ENCODE results near the gene KCNC1. TPM values are rescaled to one million over a fixed set of nuclear protein-coding genes. Genes with fewer than 3 reads are reported as not detected.
A peak's percentile ranks its signal among the peaks of the same experiment; 100 is the strongest.

The KCNC1 gene
- not detected for total RNA-seq

GRCh38 chr11:17734418-17734911, at the start of gene KCNC1:
TSS of gene KCNC1 (plus strand) at chr11:17734781. CDS start at chr11:17736003, 1,222 bp downstream.
- peak within 1 kb of the TSS; percentile 72 for H3K4me3 ChIP-seq
- no peaks in the 10 kb centered on the region for H3K9me3 ChIP-seq
- ATAC-seq (ENCODE audit: insufficient number of reproducible peaks, low FRiP score, low read depth) (no peak), DNase-seq (ENCODE audit: low spot score) (no peak)
- no peak for TF ChIP-seq CTCF (IDR thresholded peaks at IDR 0.05)
- H3K27me3 ChIP-seq (replicated peaks; ENCODE audit: insufficient read depth) = peaks cover 14% of the 10 kb centered on the region
- no peak within 1 kb of the TSS for H3K27ac ChIP-seq
- H3K4me1 ChIP-seq (ENCODE audit: control insufficient read depth in 1 of 2, low read depth in 2 of 2) = peaks cover 11 to 18% of the 10 kb centered on the region in 2 donors
- no peaks in the 10 kb centered on the region for H3K36me3 ChIP-seq

DNA sequence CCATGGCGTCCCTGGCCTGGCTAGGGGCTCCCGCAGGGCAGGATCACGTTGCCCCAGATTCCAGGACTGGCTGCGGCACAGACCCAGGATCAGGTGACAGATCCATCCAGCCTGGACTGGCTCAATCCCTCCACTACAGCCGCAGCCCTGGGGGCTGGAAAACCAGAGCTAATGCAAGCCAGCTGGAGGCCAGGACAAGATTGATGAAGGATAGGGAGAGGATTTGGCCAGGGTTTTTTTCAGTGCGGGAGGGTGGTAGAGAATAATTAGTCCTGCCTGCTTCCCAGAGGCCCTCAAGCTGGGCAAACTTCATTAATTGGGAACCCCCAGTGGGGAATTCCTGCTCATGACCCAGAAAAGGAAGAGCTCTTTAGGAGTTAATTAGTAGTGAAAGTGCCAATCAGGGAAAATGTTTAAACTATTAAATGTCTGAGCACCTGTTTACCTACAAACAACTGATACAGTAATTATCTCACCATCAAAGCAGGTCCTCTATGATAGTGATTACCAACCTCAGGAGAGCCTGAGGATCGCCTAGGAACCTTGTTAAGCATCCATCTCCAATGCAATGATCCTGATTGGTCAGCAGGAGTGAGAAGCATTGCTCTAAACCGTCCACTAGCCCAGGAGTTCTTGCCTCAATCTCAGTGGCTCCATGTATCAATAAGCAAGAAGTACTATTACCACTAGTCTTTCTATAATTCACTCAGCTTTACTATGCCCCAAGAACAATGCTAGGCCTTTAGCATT, 48.2 kb upstream of the KCNC1 start:
- Histone ChIP-seq H3K4me3 (no peak overlapping the region), H3K4me1 (ENCODE audit: control insufficient read depth in 1 of 2, low read depth in 2 of 2) (no peaks in the 10 kb centered on the region), H3K9me3 (no peaks in the 10 kb centered on the region), H3K36me3 (no peaks in the 10 kb centered on the region), H3K27me3 (replicated peaks; ENCODE audit: insufficient read depth) (no peaks in the 10 kb centered on the region), H3K27ac (no peak overlapping the region)
- no peak for TF ChIP-seq CTCF (IDR thresholded peaks at IDR 0.05)
- DNase-seq (ENCODE audit: low spot score) (no peak), ATAC-seq (ENCODE audit: insufficient number of reproducible peaks, low FRiP score, low read depth) (no peak)

DNA sequence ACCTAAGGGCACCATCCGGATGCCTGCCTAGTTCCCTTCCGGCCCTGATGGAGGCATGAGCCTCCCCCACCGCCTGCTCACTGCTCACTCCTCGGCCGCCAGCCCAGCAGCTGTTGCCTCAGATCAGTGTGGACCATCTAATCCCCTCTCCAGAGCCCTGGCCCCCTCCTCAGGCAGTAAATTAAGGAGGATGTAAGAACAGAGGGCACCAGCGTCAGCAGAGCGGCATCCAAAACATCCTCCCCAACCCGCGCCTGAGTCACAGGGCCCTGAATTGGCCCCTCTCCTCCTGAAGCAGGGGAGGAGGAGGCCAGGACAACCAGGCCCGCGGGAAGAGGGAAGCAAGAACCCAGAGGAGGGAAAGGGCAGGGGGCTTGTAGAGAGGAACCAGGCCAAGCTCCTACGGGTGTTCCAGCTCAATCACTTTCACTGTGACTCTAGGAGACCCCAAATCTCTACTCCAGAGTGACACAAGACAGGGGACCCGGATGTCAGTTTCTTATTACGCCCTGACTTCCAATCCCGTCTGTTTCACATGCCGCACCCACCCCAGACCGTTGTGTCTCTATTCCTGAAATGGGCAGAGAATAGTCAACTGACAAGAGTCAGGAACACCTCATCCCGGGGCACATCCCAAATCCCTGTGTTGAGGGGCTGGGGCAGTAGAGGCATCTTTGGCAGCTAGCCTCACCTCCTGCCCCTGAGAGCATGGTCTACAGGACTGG, 46.5 kb upstream of the KCNC1 start:
- no peak for ATAC-seq (ENCODE audit: insufficient number of reproducible peaks, low FRiP score, low read depth)

GRCh38 chr11:17691550-17691949, 43.0 kb upstream of the KCNC1 start:
- no peak for TF ChIP-seq CTCF (IDR thresholded peaks at IDR 0.05)
- no peak for ATAC-seq (ENCODE audit: insufficient number of reproducible peaks, low FRiP score, low read depth)
- Histone ChIP-seq H3K27me3 (replicated peaks; ENCODE audit: insufficient read depth) (no peaks in the 10 kb centered on the region), H3K4me3 (no peak overlapping the region), H3K36me3 (no peaks in the 10 kb centered on the region), H3K4me1 (ENCODE audit: control insufficient read depth in 1 of 2, low read depth in 2 of 2) (no peaks in the 10 kb centered on the region), H3K27ac (no peak overlapping the region), H3K9me3 (no peaks in the 10 kb centered on the region)
- no peak for DNase-seq (ENCODE audit: low spot score)

More for the DNA sequence above, 46.5 kb upstream of the KCNC1 start:
- Histone ChIP-seq H3K4me3 (no peak overlapping the region), H3K27me3 (replicated peaks; ENCODE audit: insufficient read depth) (no peaks in the 10 kb centered on the region), H3K9me3 (no peaks in the 10 kb centered on the region), H3K27ac (no peak overlapping the region), H3K4me1 (ENCODE audit: control insufficient read depth in 1 of 2, low read depth in 2 of 2) (no peaks in the 10 kb centered on the region), H3K36me3 (no peaks in the 10 kb centered on the region)
- TF ChIP-seq CTCF (IDR thresholded peaks at IDR 0.05) = no peak
- no peak for DNase-seq (ENCODE audit: low spot score)

- Histone ChIP-seq H3K27ac (no peak overlapping the region), H3K36me3 (no peaks in the 10 kb centered on the region), H3K27me3 (replicated peaks; ENCODE audit: insufficient read depth) (no peaks in the 10 kb centered on the region), H3K4me1 (ENCODE audit: control insufficient read depth in 1 of 2, low read depth in 2 of 2) (no peaks in the 10 kb centered on the region), H3K4me3 (no peak overlapping the region), H3K9me3 (no peaks in the 10 kb centered on the region)
- TF ChIP-seq CTCF (IDR thresholded peaks at IDR 0.05) = no peak
- DNase-seq (ENCODE audit: low spot score) (no peak), ATAC-seq (ENCODE audit: insufficient number of reproducible peaks, low FRiP score, low read depth) (no peak)
Observed at GRCh38 chr11:17691976-17692375, 42.6 kb upstream of the KCNC1 start.

Data from thoracic aorta (tissue), 2 donors.